ENCODE data around the gene MAGEB17. TPM values are rescaled to one million over a fixed set of nuclear protein-coding genes. Genes with fewer than 3 reads are reported as not detected.

MAGEB17 gene
- polyA plus RNA-seq, 1 donor (not counting 4 experiments of a cell fraction or from before 2014, with no cell fraction given), result not detected

GRCh38 chrX:16199343-16199742, 32.1 kb downstream of the MAGEB17 start:
- DNase-seq (ENCODE audit: low read depth, low spot score), result no peak
- H3K36me3 ChIP-seq (ENCODE audit: control insufficient read depth in 2 of 2, extremely low read depth in 1 of 2, insufficient read depth in 2 of 2, low read length in 2 of 2), result no peaks in the 10 kb centered on the region
- H3K4me3 ChIP-seq (ENCODE audit: control insufficient read depth in 2 of 3, extremely low read depth in 1 of 3, insufficient read depth in 2 of 3, low read depth in 1 of 3, low read length in 3 of 3), result no peak overlapping the region
- H3K27ac ChIP-seq (ENCODE audit: control insufficient read depth, insufficient read depth, low read length), result no peak overlapping the region
- no peaks in the 10 kb centered on the region for H4K20me1 ChIP-seq (ENCODE audit: control insufficient read depth, extremely low read depth, insufficient read depth, low read length)
- TF ChIP-seq CTCF (optimal IDR thresholded peaks at IDR 0.05 in 1 of 3, IDR thresholded peaks at IDR 0.05 in 1 of 3, conservative IDR thresholded peaks at IDR 0.05 in 1 of 3; ENCODE audit: extremely low read depth in 1 of 3, insufficient read depth in 2 of 3, low read length in 3 of 3), result no peak
- TF ChIP-seq EZH2 (IDR thresholded peaks at IDR 0.05; ENCODE audit: low read length), result no peak
- no peaks in the 10 kb centered on the region for H3K9me1 ChIP-seq (ENCODE audit: control insufficient read depth, extremely low read depth, insufficient read depth, low read length)
- no peaks in the 10 kb centered on the region for H3K27me3 ChIP-seq (ENCODE audit: control insufficient read depth, extremely low read depth, insufficient read depth, low read length)
- no peak overlapping the region for H3K4me2 ChIP-seq (ENCODE audit: control insufficient read depth, extremely low read depth, insufficient read depth, low read depth, low read length)
- FAIRE-seq, result no peak
- H3K4me1 ChIP-seq (ENCODE audit: control insufficient read depth, extremely low read depth, insufficient read depth, low read length), result no peaks in the 10 kb centered on the region
- H2AFZ ChIP-seq (ENCODE audit: control insufficient read depth, low read length), result no peak overlapping the region
- H3K79me2 ChIP-seq (ENCODE audit: control insufficient read depth, insufficient read depth, low read length), result no peaks in the 10 kb centered on the region
- no peaks in the 10 kb centered on the region for H3K9me3 ChIP-seq (ENCODE audit: control insufficient read depth, low read depth, low read length)
- H3K9ac ChIP-seq (ENCODE audit: control insufficient read depth, extremely low read depth, insufficient read depth, low read length), result no peak overlapping the region
- dilution Hi-C loops (cut with MboI; ENCODE audit: extremely low pct_ligation_motif_present, low sequenced_read_pairs), result no loop called here

GRCh38 chrX:16202943-16203342, 35.7 kb downstream of the MAGEB17 start:
- DNase-seq (ENCODE audit: low read depth, low spot score) (no peak), FAIRE-seq (no peak)
- H3K27ac ChIP-seq (ENCODE audit: control insufficient read depth, insufficient read depth, low read length), result no peak overlapping the region
- H2AFZ ChIP-seq (ENCODE audit: control insufficient read depth, low read length), result no peak overlapping the region
- dilution Hi-C loops (cut with MboI; ENCODE audit: extremely low pct_ligation_motif_present, low sequenced_read_pairs), result no loop called here
- H3K9ac ChIP-seq (ENCODE audit: control insufficient read depth, extremely low read depth, insufficient read depth, low read length), result no peak overlapping the region
- H3K36me3 ChIP-seq (ENCODE audit: control insufficient read depth in 2 of 2, extremely low read depth in 1 of 2, insufficient read depth in 2 of 2, low read length in 2 of 2), result no peaks in the 10 kb centered on the region
- H3K4me1 ChIP-seq (ENCODE audit: control insufficient read depth, extremely low read depth, insufficient read depth, low read length), result no peaks in the 10 kb centered on the region
- H3K9me3 ChIP-seq (ENCODE audit: control insufficient read depth, low read depth, low read length), result no peaks in the 10 kb centered on the region
- H4K20me1 ChIP-seq (ENCODE audit: control insufficient read depth, extremely low read depth, insufficient read depth, low read length), result no peaks in the 10 kb centered on the region
- H3K4me3 ChIP-seq (ENCODE audit: control insufficient read depth in 2 of 3, extremely low read depth in 1 of 3, insufficient read depth in 2 of 3, low read depth in 1 of 3, low read length in 3 of 3), result no peak overlapping the region
- no peaks in the 10 kb centered on the region for H3K9me1 ChIP-seq (ENCODE audit: control insufficient read depth, extremely low read depth, insufficient read depth, low read length)
- no peaks in the 10 kb centered on the region for H3K79me2 ChIP-seq (ENCODE audit: control insufficient read depth, insufficient read depth, low read length)
- TF ChIP-seq EZH2 (IDR thresholded peaks at IDR 0.05; ENCODE audit: low read length) (no peak), CTCF (optimal IDR thresholded peaks at IDR 0.05 in 1 of 3, IDR thresholded peaks at IDR 0.05 in 1 of 3, conservative IDR thresholded peaks at IDR 0.05 in 1 of 3; ENCODE audit: extremely low read depth in 1 of 3, insufficient read depth in 2 of 3, low read length in 3 of 3) (no peak)
- H3K4me2 ChIP-seq (ENCODE audit: control insufficient read depth, extremely low read depth, insufficient read depth, low read depth, low read length), result no peak overlapping the region
- no peaks in the 10 kb centered on the region for H3K27me3 ChIP-seq (ENCODE audit: control insufficient read depth, extremely low read depth, insufficient read depth, low read length)
